GM12873 (cell line): ENCODE results near the gene NUP107.

Source experiments
- CTCF ChIP-seq: IDR thresholded peaks from 2 replicates; pipeline ENCODE4 v1.5.1; 2012; ENCODE audit warnings: low read depth, mild to moderate bottlenecking, moderate library complexity, low read length, control low read depth; ENCODE audit not compliant: insufficient read depth; ENCODE audit errors: missing control alignments

Gene NUP107

GRCh38 chr12:68743356-68743755 lies 56.6 kb downstream of the NUP107 start:
- TF ChIP-seq CTCF, result no peak

GRCh38 chr12:68745376-68745903 lies 58.7 kb downstream of the NUP107 start:
- TF ChIP-seq CTCF, result no peak

GRCh38 chr12:68745904-68746571 lies 59.3 kb downstream of the NUP107 start, which contains the start of gene SLC35E3:
Gene SLC35E3, plus strand, starts transcription at chr12:68746176. Its CDS starts 202 bp downstream, at chr12:68746378.
- no peak for TF ChIP-seq CTCF

- no peak for TF ChIP-seq CTCF
Observed at GRCh38 chr12:68746572-68747180, 59.9 kb downstream of the NUP107 start.

- no peak for TF ChIP-seq CTCF
Observed at GRCh38 chr12:68749443-68749842, 62.7 kb downstream of the NUP107 start.

- TF ChIP-seq CTCF, result no peak
Observed at GRCh38 chr12:68749861-68750260, 63.1 kb downstream of the NUP107 start.

GRCh38 chr12:68750506-68750905 lies 63.7 kb downstream of the NUP107 start:
- TF ChIP-seq CTCF, result no peak
